Measurements from ENCODE around the gene CLEC2B.

CLEC2B gene

DNA sequence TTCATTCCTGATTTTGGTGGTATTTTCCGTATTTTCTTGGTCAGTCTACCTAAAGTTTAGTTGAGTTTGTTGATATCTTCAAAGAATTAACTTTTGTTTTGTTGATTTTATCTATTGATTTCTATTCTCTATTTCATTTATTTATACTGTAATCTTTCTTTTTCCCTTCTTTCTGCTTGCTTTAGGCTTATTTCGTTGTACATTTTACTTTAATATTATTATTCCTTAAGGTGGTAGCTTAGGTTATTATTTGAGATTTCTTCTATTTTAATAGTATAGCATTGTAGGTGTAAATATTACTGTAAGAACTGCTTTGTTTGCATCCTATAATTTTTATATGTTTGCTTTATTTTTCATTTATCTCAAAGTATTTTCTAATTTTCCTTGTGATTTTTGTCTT, 63.3 kb downstream of the CLEC2B start:
- DNase-seq = no peak
